WTC11 (cell line): ENCODE results near the gene ZNF521.

Experiments
- ELF4 ChIP-seq: sonication (generic); formaldehyde crosslinking; IDR thresholded peaks from 2 replicates; pipeline ENCODE4 v1.8.1; 2022; ENCODE audit warnings: low read depth, mild to moderate bottlenecking, moderate library complexity, missing genetic modification reagents
- JUN ChIP-seq: sonication (generic); formaldehyde crosslinking; IDR thresholded peaks from 2 replicates; pipeline ENCODE4 v1.8.0; 2023; ENCODE audit warnings: mild to moderate bottlenecking, missing genetic modification reagents
- NR2C2 ChIP-seq: sonication (generic); formaldehyde crosslinking; IDR thresholded peaks from 2 replicates; pipeline ENCODE4 v1.8.0; 2022; ENCODE audit warnings: mild to moderate bottlenecking, missing genetic modification reagents
- TEAD4 ChIP-seq: sonication (generic); formaldehyde crosslinking; IDR thresholded peaks from 2 replicates; pipeline ENCODE4 v1.8.0; 2022; ENCODE audit warnings: mild to moderate bottlenecking, missing genetic modification reagents

- TF ChIP-seq ELF4 (CRISPR knock-in tag) (no peak), TEAD4 (CRISPR knock-in tag) (no peak), JUN (CRISPR knock-in tag) (no peak), NR2C2 (CRISPR knock-in tag) (no peak)
These were observed 63.5 kb downstream of the ZNF521 start for GRCh38 chr18:25288340-25288938.
